PC-9 (cell line): ENCODE results near the gene LINGO1.

Experiments used
- CTCF ChIP-seq: fragments of 200-600 bp; sonication (generic); conservative IDR thresholded peaks from 2 replicates; pipeline ENCODE4 v1.6.1; 2017; ENCODE audit warnings: mixed run types, antibody characterized with exemption, mild to moderate bottlenecking, moderate library complexity
- EZH2 ChIP-seq: fragments of 200-600 bp; sonication (generic); IDR thresholded peaks from 2 replicates; pipeline ENCODE4 v1.8.0; 2017; ENCODE audit warnings: antibody characterized with exemption, low read depth

DNA sequence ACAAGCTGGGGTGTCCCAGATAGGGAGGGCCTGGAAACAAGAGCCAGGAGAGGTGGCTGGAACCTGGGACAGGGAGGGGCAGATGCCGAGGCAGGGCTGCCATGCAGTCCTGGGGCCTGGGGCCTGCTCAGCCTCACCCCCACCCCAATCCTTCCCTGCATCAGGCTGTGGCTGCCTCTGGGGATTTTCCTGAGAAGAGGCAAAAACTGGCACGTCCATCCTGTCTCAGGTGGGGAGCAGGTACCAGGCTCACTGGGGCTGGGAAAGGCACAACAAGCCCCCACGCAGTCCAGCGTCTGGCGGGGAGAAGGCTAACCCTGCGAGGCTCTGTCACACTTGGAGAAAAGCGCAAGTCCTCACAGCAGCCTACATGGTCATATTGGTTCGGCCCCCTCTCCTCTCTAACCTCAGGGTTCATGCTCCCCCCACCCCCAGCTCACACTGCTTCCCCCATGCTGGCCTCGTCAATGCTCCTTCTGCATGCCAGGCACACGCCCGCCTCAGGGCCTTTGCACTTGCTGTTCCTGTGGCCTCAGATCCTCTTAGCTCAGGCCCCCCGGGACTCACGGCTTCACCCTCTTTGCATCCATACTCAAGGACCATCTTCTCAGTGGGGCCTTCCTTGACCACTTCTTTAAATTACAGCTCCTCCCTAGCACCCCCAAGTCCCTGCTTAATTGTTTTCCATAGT lies 53.1 kb downstream of the LINGO1 start:
- TF ChIP-seq CTCF (no peak), EZH2 (no peak)
